ENCODE data around the gene INTS3.

Gene INTS3, protein sequence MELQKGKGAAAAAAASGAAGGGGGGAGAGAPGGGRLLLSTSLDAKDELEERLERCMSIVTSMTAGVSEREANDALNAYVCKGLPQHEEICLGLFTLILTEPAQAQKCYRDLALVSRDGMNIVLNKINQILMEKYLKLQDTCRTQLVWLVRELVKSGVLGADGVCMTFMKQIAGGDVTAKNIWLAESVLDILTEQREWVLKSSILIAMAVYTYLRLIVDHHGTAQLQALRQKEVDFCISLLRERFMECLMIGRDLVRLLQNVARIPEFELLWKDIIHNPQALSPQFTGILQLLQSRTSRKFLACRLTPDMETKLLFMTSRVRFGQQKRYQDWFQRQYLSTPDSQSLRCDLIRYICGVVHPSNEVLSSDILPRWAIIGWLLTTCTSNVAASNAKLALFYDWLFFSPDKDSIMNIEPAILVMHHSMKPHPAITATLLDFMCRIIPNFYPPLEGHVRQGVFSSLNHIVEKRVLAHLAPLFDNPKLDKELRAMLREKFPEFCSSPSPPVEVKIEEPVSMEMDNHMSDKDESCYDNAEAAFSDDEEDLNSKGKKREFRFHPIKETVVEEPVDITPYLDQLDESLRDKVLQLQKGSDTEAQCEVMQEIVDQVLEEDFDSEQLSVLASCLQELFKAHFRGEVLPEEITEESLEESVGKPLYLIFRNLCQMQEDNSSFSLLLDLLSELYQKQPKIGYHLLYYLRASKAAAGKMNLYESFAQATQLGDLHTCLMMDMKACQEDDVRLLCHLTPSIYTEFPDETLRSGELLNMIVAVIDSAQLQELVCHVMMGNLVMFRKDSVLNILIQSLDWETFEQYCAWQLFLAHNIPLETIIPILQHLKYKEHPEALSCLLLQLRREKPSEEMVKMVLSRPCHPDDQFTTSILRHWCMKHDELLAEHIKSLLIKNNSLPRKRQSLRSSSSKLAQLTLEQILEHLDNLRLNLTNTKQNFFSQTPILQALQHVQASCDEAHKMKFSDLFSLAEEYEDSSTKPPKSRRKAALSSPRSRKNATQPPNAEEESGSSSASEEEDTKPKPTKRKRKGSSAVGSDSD

DNA sequence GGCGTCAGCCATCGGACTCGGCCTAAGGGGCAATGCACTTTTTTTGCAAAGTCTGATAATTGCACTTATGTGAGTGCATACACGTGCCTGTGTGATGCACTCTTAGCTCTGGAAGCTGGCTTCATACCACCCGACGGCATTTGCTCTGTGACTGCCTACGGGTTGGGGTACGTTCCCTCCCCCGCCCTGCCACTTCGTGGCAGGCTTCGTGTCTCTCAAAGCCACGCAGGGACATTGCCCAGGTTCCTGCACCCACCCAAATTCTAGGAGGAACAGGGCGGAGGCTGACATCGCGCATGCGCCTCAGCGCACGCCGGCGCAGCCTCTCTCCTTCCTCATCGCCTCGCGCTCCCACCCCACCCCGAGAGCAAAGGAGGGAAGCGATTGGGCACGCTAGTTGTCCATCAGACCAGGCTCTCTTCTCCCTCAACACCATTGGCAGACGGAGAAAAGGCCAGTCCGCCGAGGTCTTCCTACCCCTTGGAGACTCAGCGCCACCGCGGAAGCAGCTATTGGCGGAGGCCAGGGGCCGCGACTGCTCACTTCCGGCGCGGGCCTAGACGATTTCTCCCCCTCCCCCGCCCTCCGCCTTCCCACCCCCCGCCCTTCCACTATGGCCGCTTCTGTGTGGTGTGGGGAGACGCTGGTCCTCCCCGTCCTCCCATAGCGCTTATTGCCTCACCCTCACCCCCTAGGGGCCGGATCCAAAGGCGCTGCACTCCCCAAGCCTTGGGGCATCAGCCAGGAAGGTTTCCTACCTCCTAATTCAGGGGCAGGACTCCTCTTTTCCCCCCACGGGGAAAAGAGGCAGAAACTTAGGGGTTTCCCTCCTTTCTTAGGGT is at the start of gene INTS3:
INTS3 (plus strand) TSS at position 588 of the 842 bp plus-strand sequence. CDS start 585 bp downstream, outside the sequence.
- DNase-seq: peak; percentile 100

DNA sequence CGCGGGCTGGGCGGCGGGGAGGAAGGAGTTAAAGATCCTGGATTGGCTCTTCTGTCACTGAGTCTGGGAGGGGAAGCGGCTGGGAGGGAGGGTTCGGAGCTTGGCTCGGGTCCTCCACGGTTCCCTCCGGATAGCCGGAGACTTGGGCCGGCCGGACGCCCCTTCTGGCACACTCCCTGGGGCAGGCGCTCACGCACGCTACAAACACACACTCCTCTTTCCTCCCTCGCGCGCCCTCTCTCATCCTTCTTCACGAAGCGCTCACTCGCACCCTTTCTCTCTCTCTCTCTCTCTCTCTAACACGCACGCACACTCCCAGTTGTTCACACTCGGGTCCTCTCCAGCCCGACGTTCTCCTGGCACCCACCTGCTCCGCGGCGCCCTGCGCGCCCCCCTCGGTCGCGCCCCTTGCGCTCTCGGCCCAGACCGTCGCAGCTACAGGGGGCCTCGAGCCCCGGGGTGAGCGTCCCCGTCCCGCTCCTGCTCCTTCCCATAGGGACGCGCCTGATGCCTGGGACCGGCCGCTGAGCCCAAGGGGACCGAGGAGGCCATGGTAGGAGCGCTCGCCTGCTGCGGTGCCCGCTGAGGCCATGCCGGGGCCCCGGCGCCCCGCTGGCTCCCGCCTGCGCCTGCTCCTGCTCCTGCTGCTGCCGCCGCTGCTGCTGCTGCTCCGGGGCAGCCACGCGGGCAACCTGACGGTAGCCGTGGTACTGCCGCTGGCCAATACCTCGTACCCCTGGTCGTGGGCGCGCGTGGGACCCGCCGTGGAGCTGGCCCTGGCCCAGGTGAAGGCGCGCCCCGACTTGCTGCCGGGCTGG is 49.1 kb upstream of the INTS3 start, which contains the start of gene NPR1:
NPR1 (plus strand) TSS at position 170 of the 818 bp plus-strand sequence; CDS start at position 591, 421 bp downstream.
- DNase-seq: peak; percentile 30

DNA sequence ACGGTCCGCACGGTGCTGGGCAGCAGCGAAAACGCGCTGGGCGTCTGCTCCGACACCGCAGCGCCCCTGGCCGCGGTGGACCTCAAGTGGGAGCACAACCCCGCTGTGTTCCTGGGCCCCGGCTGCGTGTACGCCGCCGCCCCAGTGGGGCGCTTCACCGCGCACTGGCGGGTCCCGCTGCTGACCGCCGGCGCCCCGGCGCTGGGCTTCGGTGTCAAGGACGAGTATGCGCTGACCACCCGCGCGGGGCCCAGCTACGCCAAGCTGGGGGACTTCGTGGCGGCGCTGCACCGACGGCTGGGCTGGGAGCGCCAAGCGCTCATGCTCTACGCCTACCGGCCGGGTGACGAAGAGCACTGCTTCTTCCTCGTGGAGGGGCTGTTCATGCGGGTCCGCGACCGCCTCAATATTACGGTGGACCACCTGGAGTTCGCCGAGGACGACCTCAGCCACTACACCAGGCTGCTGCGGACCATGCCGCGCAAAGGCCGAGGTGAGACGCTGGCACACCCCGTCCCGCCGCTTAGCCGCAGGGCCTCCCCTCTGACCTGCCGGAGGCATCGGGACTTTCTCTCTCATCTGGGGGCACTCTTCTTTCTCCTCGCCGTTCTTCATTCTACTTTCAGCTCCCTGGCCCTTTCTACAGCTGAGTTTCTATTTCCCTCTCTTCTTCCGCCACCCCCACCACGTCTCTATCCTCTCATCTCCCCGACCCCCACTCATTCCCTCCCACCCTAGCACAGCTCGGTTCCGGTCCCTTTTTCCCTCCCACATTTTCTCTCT is 48.3 kb upstream of the INTS3 start:
- DNase-seq: no peak

DNA sequence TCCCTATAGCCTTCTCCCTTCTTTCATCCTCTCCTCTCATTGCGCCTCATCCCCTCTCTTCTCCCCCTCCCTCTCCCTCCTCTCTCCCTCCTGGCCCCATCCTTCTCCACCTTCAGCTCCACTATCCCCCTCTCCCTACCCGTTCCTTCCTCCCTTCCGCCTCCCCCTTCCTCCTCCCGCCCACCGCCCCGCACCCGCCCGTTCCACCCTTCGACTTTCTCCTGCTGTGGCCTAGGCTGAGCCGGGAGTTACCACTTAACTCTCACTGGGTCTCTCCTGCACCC is 47.8 kb upstream of the INTS3 start:
- no peak for DNase-seq

DNA sequence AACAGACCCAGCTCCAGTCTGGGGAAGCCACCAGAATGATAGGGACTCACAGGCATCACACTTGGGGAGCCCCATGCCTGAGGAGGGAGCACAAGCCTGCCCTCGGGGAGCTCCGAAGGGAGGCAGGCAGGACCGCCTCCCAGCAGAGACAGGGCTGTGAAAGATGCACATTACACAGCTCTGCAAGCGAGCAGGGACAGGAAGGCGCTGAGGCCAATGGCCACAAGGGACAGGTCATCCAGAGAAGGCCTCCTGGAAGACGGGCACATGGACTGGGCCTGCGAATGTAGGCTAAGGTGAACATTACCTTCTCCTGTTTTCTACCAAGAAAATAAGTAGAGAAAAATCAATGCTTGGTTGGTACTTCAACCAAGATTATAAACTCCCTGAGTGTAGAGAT is 45.1 kb upstream of the INTS3 start:
- no peak for DNase-seq

DNA sequence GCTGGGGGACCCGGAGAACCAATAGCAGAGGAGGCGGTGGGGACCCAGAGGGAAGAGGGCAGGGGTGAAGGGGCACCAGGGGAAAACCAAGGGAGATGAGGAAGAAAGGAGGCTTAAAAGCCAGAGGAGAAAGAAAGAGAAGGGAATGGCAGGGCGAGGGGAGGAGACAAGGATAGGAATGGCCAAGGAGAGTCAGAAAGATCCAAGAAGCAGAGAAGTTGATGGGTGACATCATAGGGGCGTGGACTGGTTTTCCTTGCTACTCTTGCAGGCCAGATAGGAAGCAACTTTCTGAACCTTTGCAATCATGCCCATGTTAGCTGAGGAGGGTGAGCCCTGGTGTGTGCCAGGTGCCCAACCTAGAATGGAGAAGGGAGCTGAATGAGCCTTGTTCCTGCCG is 44.0 kb upstream of the INTS3 start:
- no peak for DNase-seq

DNA sequence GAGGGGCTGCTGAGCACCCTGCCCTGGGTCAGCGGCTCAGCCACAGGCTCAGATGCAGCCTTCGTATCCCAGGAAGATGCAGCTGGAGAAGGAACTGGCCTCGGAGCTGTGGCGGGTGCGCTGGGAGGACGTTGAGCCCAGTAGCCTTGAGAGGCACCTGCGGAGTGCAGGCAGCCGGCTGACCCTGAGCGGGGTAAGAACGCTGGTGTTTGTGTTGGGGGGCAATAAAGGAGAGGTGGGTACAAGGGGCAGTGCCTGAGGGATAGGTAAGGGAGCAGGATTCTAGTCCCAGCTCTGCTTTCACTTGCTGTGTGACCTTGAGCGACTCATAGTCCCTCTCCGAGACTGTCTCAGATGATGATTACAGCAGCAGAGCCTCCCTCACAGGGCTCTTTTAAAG is 43.0 kb upstream of the INTS3 start:
- DNase-seq: no peak

DNA sequence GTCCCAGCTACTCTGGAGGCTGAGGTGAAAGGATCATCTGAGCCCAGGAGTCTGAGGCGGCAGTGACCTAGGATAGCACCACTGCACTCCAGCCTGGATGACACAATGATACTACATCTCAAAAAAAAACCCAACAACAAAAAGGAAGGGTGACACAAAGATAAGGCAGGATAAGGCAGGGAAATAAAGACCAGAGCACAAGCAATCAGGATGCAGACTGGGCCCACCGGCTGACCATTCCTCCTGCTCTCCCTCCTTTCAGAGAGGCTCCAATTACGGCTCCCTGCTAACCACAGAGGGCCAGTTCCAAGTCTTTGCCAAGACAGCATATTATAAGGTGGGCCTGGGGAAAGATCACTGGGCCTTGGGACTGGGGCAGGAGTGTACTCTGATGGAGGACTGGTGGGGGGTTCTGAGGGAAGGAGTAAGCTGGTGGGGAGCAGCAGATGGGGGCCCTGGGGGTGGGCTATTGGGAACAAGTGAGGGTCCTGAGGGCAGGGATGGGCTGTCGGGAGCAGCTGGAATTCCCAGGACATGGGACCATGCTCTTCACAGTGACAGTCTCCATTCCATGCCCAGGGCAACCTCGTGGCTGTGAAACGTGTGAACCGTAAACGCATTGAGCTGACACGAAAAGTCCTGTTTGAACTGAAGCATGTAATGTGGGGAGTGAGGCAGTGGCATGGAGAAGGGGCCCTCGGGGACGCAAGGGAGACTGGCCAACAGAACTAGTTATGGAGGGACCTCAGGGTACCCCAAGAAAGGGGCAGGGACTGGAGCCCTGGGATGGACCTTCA is 42.1 kb upstream of the INTS3 start:
- no peak for DNase-seq

DNA sequence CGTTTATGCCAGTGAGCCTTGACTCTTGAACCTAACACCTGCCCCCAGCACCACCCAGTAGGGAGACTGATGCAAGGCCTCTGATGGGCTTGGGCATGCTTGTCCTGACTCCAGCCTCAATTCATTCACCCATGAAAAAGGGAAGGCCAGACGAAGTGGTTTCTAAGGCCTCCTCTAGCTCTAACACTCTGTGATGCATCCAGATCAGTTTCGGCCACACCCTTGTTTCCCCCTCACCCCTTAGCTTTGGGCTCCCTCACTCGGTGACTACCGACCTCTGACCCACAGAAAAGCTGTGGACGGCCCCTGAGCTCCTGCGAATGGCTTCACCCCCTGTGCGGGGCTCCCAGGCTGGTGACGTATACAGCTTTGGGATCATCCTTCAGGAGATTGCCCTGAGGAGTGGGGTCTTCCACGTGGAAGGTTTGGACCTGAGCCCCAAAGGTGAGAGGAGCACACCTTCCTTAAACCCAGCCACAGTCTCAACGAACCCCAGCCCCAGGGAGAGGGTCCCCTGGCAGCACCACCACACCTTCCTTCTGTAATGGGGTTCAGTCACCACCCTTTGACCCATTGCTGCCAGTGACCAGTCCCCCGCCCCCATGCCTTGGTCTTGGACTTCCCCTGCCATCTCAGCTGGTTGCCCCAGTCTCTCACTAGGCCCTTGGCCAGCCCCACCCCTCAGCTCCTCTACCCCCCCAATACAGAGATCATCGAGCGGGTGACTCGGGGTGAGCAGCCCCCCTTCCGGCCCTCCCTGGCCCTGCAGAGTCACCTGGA is 40.3 kb upstream of the INTS3 start:
- no peak for DNase-seq

DNA sequence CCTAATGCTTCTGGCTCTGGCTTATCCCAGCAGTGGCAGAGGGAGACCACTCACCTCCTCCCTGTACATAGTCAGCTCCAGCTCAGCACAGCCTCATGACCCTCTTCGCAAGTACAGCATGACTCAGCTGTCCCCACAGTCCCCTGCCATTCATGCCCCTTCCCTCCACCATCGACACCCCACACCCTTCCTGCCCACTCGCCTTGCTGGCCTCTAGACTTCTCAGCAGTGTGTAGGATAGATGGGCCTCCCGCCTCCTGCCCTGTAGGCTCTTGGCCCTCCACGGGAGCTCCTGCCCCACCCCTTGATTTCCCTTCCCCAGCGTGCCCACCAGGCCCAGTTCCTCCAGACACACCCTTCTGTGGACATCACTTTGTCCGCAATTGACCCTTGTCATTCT is 39.6 kb upstream of the INTS3 start:
- no peak for DNase-seq

DNA sequence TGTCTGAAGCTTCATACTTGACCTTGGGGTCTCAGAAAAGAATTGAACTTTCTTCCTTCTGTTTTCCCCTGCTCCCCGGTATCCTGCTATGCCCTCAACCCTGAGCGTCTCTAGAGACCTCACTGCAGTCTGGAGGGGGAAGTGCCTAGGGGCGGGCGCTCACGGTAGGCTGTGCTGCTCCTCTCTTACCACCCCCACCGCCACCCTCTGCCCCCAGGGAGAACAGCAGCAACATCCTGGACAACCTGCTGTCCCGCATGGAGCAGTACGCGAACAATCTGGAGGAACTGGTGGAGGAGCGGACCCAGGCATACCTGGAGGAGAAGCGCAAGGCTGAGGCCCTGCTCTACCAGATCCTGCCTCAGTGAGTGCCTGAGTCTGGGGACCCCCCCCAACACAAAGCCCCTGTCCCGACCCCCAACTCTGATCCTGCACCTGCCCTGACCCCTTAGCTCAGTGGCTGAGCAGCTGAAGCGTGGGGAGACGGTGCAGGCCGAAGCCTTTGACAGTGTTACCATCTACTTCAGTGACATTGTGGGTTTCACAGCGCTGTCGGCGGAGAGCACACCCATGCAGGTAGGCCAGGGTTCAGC is 39.0 kb upstream of the INTS3 start:
- DNase-seq: no peak

DNA sequence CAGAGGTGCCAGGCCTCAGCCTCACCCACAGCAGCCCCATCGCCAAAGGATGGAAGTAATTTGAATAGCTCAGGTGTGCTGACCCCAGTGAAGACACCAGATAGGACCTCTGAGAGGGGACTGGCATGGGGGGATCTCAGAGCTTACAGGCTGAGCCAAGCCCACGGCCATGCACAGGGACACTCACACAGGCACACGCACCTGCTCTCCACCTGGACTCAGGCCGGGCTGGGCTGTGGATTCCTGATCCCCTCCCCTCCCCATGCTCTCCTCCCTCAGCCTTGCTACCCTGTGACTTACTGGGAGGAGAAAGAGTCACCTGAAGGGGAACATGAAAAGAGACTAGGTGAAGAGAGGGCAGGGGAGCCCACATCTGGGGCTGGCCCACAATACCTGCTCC is 34.4 kb upstream of the INTS3 start:
- DNase-seq: no peak

DNA sequence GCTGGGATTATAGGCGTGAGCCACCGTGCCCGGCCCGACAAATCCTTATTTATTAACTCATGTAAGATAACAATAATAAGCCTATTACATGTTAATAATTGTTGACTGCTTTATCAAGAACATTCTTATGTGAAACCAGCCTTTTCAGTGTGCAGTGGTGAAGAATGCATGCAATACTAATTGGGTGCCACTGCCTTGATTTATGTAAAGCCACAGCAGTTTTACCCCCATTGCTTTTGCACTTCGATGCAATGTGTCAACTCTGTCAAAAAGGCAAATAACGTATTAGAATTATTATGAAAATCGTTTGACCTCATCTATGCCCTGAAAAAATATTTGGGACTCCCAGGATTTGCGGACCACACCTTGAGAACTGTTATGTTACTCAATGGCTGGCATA is 31.1 kb upstream of the INTS3 start:
- no peak for DNase-seq

DNA sequence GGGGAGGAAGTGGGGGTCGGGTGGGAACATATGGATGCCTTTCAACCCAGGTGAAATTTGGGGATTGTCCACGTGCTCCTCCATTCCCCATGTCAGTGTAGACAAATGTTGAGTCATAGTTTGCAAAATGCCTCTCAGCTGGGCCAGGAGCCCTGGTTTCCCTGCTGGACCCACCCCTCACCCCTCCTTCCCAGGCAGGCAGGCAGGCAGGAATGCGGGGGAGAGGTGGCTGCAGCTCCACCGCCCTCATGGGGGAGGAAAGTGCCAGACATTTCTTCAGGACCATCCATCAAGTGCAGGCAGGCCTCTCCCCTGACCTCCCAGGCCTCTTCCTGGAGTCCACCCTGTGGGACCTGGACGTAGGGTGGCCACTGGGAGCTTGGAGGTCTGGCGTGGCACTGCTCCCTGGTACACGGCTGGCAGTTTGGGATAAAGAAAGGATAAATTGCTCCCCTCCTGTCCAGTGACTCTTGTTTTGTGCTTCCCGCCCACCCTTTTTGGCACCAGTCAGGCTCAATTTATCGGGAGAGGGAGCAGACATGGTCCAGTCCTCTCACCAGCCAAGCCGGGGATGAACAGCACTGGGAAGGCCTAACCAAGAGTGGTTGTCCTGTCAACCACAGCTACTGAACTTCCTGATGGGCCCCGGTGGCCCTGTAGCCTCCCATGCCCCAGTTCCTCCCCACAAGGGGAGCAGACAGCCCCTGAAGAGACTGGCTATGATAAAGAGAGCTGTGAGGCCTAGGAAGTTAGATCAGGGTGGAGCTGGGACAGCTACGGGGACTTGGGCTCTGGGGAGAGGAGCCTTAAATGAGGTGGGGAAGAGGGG is 30.4 kb upstream of the INTS3 start:
- DNase-seq: no peak

DNA sequence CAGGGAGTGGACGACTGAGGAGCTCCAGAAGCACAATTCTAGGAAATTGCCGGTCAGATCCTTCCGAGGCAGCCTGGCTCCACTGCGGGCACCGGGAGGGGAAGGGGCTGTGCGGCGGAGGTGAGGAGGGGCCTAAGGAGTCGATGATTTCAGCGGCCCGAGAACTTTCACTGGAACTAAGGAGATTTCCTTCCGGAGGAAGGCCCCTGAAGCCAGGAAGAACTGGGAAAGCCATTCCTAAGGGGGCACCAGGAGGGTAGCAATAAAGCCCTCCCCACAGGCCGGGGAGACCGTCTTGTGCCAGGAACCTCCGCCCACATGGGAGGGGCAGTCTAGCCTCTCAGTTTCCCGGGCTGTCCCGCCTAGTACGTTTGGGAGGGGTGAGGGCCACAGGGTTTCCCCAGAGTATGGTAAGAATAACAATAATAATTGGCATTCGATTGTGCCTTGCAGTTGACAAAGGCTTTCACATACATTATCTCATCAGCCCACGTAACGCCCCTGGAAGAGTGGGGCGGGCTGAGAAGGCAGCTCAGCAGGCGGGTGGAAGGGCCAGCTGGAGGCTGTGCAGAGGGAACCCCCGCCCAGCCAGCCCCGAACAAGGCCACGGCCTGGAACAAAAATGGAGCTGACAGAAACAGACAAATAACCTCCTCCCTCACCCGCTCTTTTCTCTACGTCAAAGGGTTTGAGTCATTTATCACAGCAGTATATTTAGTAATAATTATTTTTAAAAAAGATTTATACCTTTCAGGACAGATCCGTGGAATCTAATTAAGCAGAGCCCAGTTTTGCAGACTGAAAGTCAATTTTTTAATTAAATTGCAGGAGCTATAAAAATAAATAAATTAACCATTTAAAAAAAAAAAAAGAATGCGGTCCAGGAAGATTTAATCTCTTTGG is 29.6 kb upstream of the INTS3 start:
- no peak for DNase-seq

DNA sequence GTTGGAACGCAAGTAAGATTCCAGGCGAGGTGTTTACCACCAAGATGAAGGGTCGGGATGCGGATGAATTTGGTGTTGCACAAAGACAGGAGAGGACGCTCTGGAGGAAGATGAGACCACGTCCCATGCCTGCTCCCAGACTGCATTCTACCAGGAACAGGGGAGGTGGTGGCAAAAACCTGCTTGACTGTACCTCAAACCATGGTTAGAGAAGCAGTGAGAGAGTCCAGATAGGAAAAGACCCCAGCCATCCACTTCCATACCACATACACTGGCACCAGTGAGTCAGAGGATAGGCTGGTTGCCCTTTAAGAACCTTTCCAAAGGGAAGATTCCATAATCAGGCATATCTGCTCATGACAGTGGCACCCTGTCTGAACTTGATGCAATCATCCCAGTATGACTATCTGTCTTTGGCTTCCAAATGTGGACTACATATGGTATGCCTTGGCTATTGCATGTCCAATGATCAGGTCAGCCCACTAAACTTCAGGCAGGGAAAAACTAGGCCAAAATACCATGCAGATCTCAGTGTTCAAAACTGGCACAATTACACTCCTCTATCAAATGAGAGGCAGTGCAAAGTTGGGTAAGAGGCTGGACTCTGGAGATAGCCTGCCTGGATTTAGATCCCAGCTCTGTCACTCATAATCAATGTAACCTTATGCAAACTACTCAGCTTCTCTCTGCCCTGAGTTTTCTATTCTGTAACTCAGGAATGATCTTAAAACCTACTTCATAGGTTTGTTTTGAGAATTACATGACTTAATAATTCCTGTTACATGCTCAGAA is 28.7 kb upstream of the INTS3 start:
- no peak for DNase-seq

Data from NCI-H1694 treated with DMSO at 0.1 percent for 48 hours (cell line).